DOHH2 (cell line): ENCODE data around the gene LILRA6.

Experiments
- H3F3A ChIP-seq: fragments of 200-600 bp; sonication (generic), shearing (Covaris generic); 2 replicates; pipeline ENCODE4 v1.6.0; 2016; ENCODE audit warnings: antibody characterized with exemption, mild to moderate bottlenecking; ENCODE audit not compliant: control insufficient read depth, insufficient read depth
- H3K27ac ChIP-seq: fragments of 200-600 bp; sonication (generic); 2 replicates; pipeline ENCODE4 v1.5.1; 2014; ENCODE audit warnings: low read depth, mild to moderate bottlenecking, low read length, moderate library complexity
- H3K27me3 ChIP-seq: fragments of 200-600 bp; sonication (generic); 2 replicates; pipeline ENCODE4 v1.6.1; 2014; ENCODE audit warnings: mild to moderate bottlenecking, low read length, mixed read lengths; ENCODE audit not compliant: control insufficient read depth
- H3K36me3 ChIP-seq: fragments of 200-600 bp; sonication (generic); 2 replicates; pipeline ENCODE4 v1.6.1; 2014; ENCODE audit warnings: mild to moderate bottlenecking, low read length, moderate library complexity, mixed read lengths; ENCODE audit not compliant: control insufficient read depth
- H3K4me1 ChIP-seq: fragments of 200-600 bp; sonication (generic); 2 replicates; pipeline ENCODE4 v1.6.1; 2014; ENCODE audit warnings: mild to moderate bottlenecking, low read length, mixed read lengths; ENCODE audit not compliant: control insufficient read depth
- H3K4me2 ChIP-seq: fragments of 200-600 bp; sonication (generic); 2 replicates; pipeline ENCODE4 v1.6.0; 2014; ENCODE audit warnings: mild to moderate bottlenecking, low read length, moderate library complexity
- H3K4me3 ChIP-seq: fragments of 200-600 bp; sonication (generic); 2 replicates; pipeline ENCODE4 v1.5.1; 2014; ENCODE audit warnings: mild to moderate bottlenecking, low read length, mixed read lengths
- H3K79me2 ChIP-seq: fragments of 200-600 bp; sonication (generic); 2 replicates; pipeline ENCODE4 v1.6.1; 2014; ENCODE audit warnings: mild to moderate bottlenecking, low read length, mixed read lengths; ENCODE audit not compliant: control insufficient read depth
- H3K9me2 ChIP-seq: fragments of 200-600 bp; sonication (generic); replicated peaks from 2 replicates; pipeline ENCODE4 v1.6.1; 2014; ENCODE audit warnings: mild to moderate bottlenecking, low read length, mixed read lengths; ENCODE audit not compliant: control insufficient read depth
- H3K9me3 ChIP-seq: fragments of 200-600 bp; sonication (generic); 2 replicates; pipeline ENCODE4 v1.6.1; 2014; ENCODE audit warnings: antibody characterized with exemption, low read length, mixed read lengths; ENCODE audit not compliant: control insufficient read depth, insufficient read depth
- H4K20me1 ChIP-seq: fragments of 200-600 bp; sonication (generic); 2 replicates; pipeline ENCODE4 v1.6.0; 2014; ENCODE audit warnings: low read depth, mild to moderate bottlenecking, antibody characterized with exemption, low read length, moderate library complexity; ENCODE audit not compliant: control insufficient read depth, insufficient read depth
- EZH2phosphoT487 ChIP-seq: fragments of 200-600 bp; sonication (generic); IDR thresholded peaks from 2 replicates; pipeline ENCODE4 v1.6.1; 2017; ENCODE audit warnings: borderline replicate concordance, mild to moderate bottlenecking, antibody characterized with exemption, low read length, moderate library complexity, mixed read lengths
- TF ChIP-seq, protein P1 (sequence below): fragments of 200-600 bp; sonication (generic); IDR thresholded peaks from one replicate; pipeline ENCODE4 v1.5.1; 2014; ENCODE audit warnings: antibody characterized with exemption, mild to moderate bottlenecking, low read depth, low read length; ENCODE audit not compliant: poor library complexity, severe bottlenecking

Gene LILRA6

DNA sequence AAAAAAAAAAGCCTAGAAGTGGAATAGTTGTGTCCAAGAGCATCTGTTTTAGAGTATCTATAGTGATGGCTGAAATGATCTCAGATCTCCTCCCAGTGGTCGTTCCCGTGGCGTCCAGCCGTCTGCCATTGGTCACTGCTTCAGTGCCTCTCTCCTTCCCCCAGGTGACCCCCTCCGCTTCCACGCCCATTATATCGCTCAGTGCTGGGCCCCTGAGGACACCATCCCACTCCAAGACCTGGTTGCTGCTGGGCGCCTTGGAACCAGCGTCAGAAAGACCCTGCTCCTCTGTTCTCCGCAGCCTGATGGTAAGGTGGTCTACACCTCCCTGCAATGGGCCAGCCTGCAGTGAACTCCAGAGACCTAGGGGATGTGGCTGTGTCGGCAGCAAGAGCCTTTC lies 49.6 kb downstream of the LILRA6 start:
- Histone ChIP-seq H3K36me3 (peaks cover 21% of the 10 kb centered on the region), H3K9me2 (no peaks in the 10 kb centered on the region), H3F3A (no peaks in the 10 kb centered on the region; the same call in 1 of the 2 replicates), H3K27me3 (no peaks in the 10 kb centered on the region), H3K79me2 (peaks cover 23% of the 10 kb centered on the region), H3K9me3 (no peaks in the 10 kb centered on the region), H4K20me1 (peaks cover 4% of the 10 kb centered on the region; the same call in 1 of the 2 replicates), H3K4me3 (no peak overlapping the region), H3K4me1 (peaks cover 17% of the 10 kb centered on the region), H3K27ac (no peak overlapping the region), H3K4me2 (no peak overlapping the region)
- TF ChIP-seq, protein P1, sequence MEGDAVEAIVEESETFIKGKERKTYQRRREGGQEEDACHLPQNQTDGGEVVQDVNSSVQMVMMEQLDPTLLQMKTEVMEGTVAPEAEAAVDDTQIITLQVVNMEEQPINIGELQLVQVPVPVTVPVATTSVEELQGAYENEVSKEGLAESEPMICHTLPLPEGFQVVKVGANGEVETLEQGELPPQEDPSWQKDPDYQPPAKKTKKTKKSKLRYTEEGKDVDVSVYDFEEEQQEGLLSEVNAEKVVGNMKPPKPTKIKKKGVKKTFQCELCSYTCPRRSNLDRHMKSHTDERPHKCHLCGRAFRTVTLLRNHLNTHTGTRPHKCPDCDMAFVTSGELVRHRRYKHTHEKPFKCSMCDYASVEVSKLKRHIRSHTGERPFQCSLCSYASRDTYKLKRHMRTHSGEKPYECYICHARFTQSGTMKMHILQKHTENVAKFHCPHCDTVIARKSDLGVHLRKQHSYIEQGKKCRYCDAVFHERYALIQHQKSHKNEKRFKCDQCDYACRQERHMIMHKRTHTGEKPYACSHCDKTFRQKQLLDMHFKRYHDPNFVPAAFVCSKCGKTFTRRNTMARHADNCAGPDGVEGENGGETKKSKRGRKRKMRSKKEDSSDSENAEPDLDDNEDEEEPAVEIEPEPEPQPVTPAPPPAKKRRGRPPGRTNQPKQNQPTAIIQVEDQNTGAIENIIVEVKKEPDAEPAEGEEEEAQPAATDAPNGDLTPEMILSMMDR: no peak
- no peak for TF ChIP-seq EZH2phosphoT487

DNA sequence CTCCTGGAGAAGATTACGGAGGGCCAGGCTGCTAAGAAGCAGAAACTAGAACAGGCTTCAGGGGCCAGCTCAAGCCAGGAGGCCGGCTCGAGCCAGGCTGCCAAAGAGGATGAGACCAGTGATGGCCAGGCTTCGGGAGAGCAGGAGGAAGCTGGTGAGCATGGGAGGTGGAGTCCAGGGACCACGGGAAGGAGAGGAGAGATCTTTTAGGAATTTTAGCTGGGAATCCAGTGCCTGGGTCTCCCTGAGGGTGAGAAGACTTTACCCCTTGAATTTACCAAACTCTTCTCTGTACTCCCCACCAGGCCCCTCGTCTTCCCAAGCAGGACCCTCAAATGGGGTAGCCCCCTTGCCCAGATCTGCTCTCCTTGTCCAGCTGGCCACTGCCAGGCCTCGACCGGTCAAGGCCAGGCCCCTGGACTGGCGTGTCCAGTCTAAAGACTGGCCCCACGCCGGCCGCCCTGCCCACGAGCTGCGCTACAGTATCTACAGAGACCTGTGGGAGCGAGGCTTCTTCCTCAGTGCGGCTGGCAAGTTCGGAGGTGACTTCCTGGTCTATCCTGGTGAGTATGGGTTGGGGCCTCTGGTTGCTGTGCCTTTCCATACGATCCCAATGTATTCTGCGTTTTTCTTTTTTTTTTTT lies 50.7 kb downstream of the LILRA6 start:
- Histone ChIP-seq H3K36me3 (peaks cover 23% of the 10 kb centered on the region), H3K4me1 (peaks cover 19% of the 10 kb centered on the region), H3F3A (no peaks in the 10 kb centered on the region; the same call in 1 of the 2 replicates), H3K9me3 (no peaks in the 10 kb centered on the region), H3K4me2 (peak overlapping the region; percentile 95), H3K27ac (peak overlapping the region; percentile 83), H3K79me2 (peaks cover 29% of the 10 kb centered on the region), H3K27me3 (no peaks in the 10 kb centered on the region), H3K4me3 (peak overlapping the region; percentile 85), H3K9me2 (no peaks in the 10 kb centered on the region), H4K20me1 (peaks cover 4% of the 10 kb centered on the region; the same call in 1 of the 2 replicates)
- TF ChIP-seq EZH2phosphoT487: no peak
- TF ChIP-seq, protein P1: no peak

DNA sequence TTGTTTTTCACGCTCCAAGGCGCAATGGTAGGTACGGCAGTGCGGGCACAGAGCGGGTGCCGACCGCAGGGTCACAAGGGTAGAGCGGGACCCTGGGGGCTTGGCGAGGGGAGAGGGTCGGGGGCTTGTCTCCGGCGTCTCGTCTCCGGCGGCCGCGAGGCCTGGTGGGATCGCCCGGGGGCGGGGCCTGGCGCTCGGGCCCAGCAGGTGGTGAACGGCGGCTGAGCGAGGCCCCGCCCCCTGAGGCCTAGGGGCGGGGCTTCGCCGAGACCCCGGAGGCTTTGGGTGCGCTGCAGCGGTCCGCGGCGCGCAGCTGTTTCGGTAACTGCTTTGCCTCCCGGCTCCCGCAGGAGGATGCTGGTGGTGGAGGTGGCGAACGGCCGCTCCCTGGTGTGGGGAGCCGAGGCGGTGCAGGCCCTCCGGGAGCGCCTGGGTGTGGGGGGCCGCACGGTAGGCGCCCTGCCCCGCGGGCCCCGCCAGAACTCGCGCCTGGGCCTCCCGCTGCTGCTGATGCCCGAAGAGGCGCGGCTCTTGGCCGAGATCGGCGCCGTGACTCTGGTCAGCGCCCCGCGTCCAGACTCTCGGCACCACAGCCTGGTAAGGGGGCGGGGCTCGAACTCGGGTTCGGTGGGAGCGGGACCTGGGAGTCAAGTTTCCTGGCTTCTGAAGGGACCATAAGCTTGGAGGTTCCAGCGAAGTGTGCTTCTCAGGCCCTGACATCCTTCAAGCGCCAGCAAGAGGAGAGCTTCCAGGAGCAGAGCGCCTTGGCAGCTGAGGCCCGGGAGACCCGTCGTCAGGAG lies 51.4 kb downstream of the LILRA6 start, which contains the start of gene TSEN34:
Gene TSEN34 (plus strand): TSS at position 298 of the 800 bp plus-strand sequence. CDS start 57 bp downstream, at position 355.
- H3K27me3 ChIP-seq: no peaks in the 10 kb centered on the region
- H3K4me3 ChIP-seq: peak within 1 kb of the TSS; percentile 85
- H3K9me2 ChIP-seq: no peaks in the 10 kb centered on the region
- TF ChIP-seq, protein P1: no peak
- TF ChIP-seq EZH2phosphoT487: no peak
- H3K79me2 ChIP-seq: peaks cover 29% of the 10 kb centered on the region
- H3K36me3 ChIP-seq: peaks cover 25% of the 10 kb centered on the region
- peak within 1 kb of the TSS; percentile 95 for H3K4me2 ChIP-seq
- peaks cover 19% of the 10 kb centered on the region for H3K4me1 ChIP-seq
- peaks cover 4% of the 10 kb centered on the region; the same call in 1 of the 2 replicates for H4K20me1 ChIP-seq
- no peaks in the 10 kb centered on the region for H3K9me3 ChIP-seq
- no peaks in the 10 kb centered on the region; the same call in 1 of the 2 replicates for H3F3A ChIP-seq
- H3K27ac ChIP-seq: peak within 1 kb of the TSS; percentile 83
